ENCODE data around the gene HERC3. TPM values are rescaled to one million over a fixed set of nuclear protein-coding genes. Genes with fewer than 3 reads are reported as not detected.

HERC3 gene
- total RNA-seq (2016; rRNA removed; fragmentation: Illumina TruSeq; extraction: Trizol), result 3.8 and 6.7 TPM in 2 replicates
- 0.81 and 1.2 TPM in 2 replicates for total RNA-seq (2016; cell fraction: cytosol; rRNA removed; fragmentation: Illumina TruSeq; extraction: Trizol; ENCODE audit: low read depth)
- total RNA-seq (2016; cell fraction: insoluble cytoplasmic fraction; rRNA removed; fragmentation: Illumina TruSeq; extraction: Trizol), result 4.1 and 5.9 TPM in 2 replicates
- 1.00 and 1.6 TPM in 2 replicates for total RNA-seq (2016; cell fraction: membrane; rRNA removed; fragmentation: Illumina TruSeq; extraction: Trizol)
- total RNA-seq (2016; cell fraction: nucleus; rRNA removed; fragmentation: Illumina TruSeq; extraction: Trizol), result 7.4 and 9.5 TPM in 2 replicates
- 6.2 and 6.3 TPM in 2 replicates for polyA plus RNA-seq (2011; rRNA removed)
- polyA plus RNA-seq (2011; cell fraction: cytosol; rRNA removed), result 3.8 and 4.9 TPM in 2 replicates
- polyA plus RNA-seq (2011; cell fraction: nucleus; rRNA removed), result 8.0 and 10.5 TPM in 2 replicates
- 6.4 and 7.6 TPM in 2 replicates for polyA plus RNA-seq (2012)
- polyA plus RNA-seq (2016; cell fraction: cytosol; fragmentation: Illumina TruSeq; extraction: Trizol; ENCODE audit: low read depth), result 0.03 and 0.10 TPM in 2 replicates
- polyA plus RNA-seq (2016; cell fraction: insoluble cytoplasmic fraction; fragmentation: Illumina TruSeq; extraction: Trizol; ENCODE audit: low read depth), result 4.7 and 5.0 TPM in 2 replicates
- 0.27 and 0.36 TPM in 2 replicates for polyA plus RNA-seq (2016; cell fraction: membrane; fragmentation: Illumina TruSeq; extraction: Trizol; ENCODE audit: low read depth)
- polyA plus RNA-seq (2016; cell fraction: nucleus; fragmentation: Illumina TruSeq; extraction: Trizol; ENCODE audit: insufficient read depth, low read depth), result 3.5 and 3.7 TPM in 2 replicates
- polyA minus RNA-seq (2011; rRNA and poly(A)+ RNA removed; ENCODE audit: low replicate concordance), result 14.8 and 17.3 TPM in 2 replicates
- polyA minus RNA-seq (2011; cell fraction: cytosol; rRNA and poly(A)+ RNA removed), result 5.1 and 5.4 TPM in 2 replicates
- 30.5 and 33.1 TPM in 2 replicates for polyA minus RNA-seq (2011; cell fraction: nucleus; rRNA and poly(A)+ RNA removed)
- percentile 50 among the genes with signal in this experiment for Bru-seq, nascent RNA
- BruChase-seq, experiment 1, labeled RNA remaining after a 6-hour chase, result percentile 56 among the genes with signal in this experiment
- BruChase-seq, experiment 2, labeled RNA remaining after a 2-hour chase, result percentile 53 among the genes with signal in this experiment
- long read RNA-seq, experiment 1, partial matches to known transcripts, result 1 of 2 reads
- long read RNA-seq, experiment 1, other reads (novel, unspliced or antisense), result 1 of 2 reads
- long read RNA-seq, experiment 2, partial matches to known transcripts, result 3 of 5 reads
- long read RNA-seq, experiment 2, other reads (novel, unspliced or antisense), result 2 of 5 reads

DNA sequence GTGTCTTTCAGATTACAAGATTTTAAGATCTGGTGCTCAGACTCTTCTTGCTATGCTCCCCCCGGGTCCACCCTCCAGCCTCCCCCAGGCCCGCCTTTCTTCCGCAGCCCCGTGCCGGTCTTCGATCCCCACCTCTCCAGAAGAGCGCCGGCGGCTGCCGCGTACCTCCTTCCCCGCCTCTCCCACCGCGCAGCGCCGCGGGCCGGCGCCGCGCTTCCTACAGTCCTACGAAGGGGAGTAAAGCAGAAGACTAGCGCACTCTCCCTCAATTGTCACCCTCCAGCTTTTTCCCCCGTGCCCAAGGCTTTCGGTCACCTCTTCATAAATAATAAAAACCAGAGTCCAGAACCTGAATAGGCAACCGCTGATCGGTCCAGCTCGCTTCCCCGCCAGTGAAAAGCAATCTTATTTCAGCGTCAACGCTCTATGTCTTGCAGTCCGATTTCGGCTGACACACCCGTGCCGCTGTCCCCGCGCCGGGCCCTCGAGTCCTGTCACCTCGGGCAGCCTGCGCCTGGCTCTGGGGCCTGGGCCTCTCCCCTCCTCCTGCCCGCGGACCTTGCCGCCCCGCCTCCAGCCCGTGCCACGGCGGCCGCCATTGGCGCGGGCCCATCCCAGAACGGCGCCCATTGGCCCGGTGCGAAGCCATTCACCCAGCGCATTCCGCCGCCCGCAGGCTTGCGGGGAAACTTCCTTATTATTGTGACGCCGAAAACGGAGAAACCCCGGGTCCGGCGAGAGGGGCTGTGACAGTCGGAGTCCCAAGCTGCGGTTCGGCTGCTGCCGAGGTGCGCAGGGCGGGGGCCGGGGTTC, at the start of gene HERC3:
Gene HERC3, plus strand, starts transcription at position 694 of the 813 bp plus-strand sequence. CDS start 13,344 bp downstream, outside the sequence.
- in situ Hi-C loops (cut with HindIII; ENCODE audit: extremely low pct_ligation_motif_present, low pct_unique_long_range_greater_than_20kb) (no loop called here), intact Hi-C loops (cut with micrococcal nuclease; ENCODE audit: unreplicated experiment) (loop anchor here (1.0 to 5.0 kb wide), 2 partner anchors 18 to 65 kb away; no protein-coding TSS in a partner anchor)
- ChIA-PET POLR2A (no interaction called here), CTCF (ENCODE audit: low intra/inter-chr PET ratio, low total read pairs) (no interaction called here)
- H3K9me3 ChIP-seq (ENCODE audit: low read length), result no peaks in the 10 kb centered on the region
- no TSS peak for BruUV-seq (replicated peaks)
- DNase-seq (ENCODE audit: low spot score) (peak; percentile 67), ATAC-seq (peak; percentile 99), FAIRE-seq (no peak)
- H3K4me2 ChIP-seq (ENCODE audit: low read depth, low read length), result peak within 1 kb of the TSS; percentile 84
- no peaks in the 10 kb centered on the region for H4K20me1 ChIP-seq (ENCODE audit: insufficient read depth, low read length)
- 4% methylated on average over 29 of the region's 73 CpGs for WGBS (ENCODE audit: low lambda C conversion rate)
- H3K27me3 ChIP-seq (ENCODE audit: control insufficient read depth in 1 of 2, insufficient read depth in 2 of 2, low read length in 2 of 2), result no peaks in the 10 kb centered on the region; a peak in 1 of 5 replicates
- peaks cover 20% of the 10 kb centered on the region for H3K4me1 ChIP-seq (ENCODE audit: insufficient read depth, low read length)
- 0 out of 5 replicates have a peak, but pooled peaks cover 0 to 3% of the 10 kb centered on the region in 2 experiments for H3K36me3 ChIP-seq (replicated peaks in 1 of 2; ENCODE audit: control insufficient read depth in 1 of 2, insufficient read depth in 2 of 2, low read length in 2 of 2)
- H3K4me3 ChIP-seq (replicated peaks in 1 of 3; ENCODE audit: insufficient read depth in 1 of 3, low read depth in 2 of 3, low read length in 3 of 3), result peak within 1 kb of the TSS; percentile 68 to 78 (median 75)
- peak within 1 kb of the TSS; percentile 80 for H2AFZ ChIP-seq (ENCODE audit: low read length)
- peak within 1 kb of the TSS; percentile 63 for H3K9ac ChIP-seq (ENCODE audit: insufficient read depth, low read depth, low read length)
- no peaks in the 10 kb centered on the region for H3K79me2 ChIP-seq (ENCODE audit: insufficient read depth, low read length)
- H3K27ac ChIP-seq (ENCODE audit: extremely low read length, insufficient read depth, low read length), result peak within 1 kb of the TSS; percentile 44
- TF ChIP-seq ZFP36L1 (CRISPR knock-in tag; IDR thresholded peaks at IDR 0.05), result 0 out of 2 replicates have a peak, but pooled peaks have one; percentile 27
- TF ChIP-seq SIX1 (CRISPR knock-in tag; IDR thresholded peaks at IDR 0.05; ENCODE audit: borderline replicate concordance), result no peak
- no peak for TF ChIP-seq NR2F6 (IDR thresholded peaks at IDR 0.05)
- 0 out of 2 replicates have a peak, but pooled peaks have one; percentile 28 for TF ChIP-seq NR2F6 (CRISPR knock-in tag; IDR thresholded peaks at IDR 0.05)
- TF ChIP-seq HNRNPLL (IDR thresholded peaks at IDR 0.05; ENCODE audit: low read depth, low read length, poor library complexity, severe bottlenecking), result peak; percentile 74
- TF ChIP-seq, protein P1, sequence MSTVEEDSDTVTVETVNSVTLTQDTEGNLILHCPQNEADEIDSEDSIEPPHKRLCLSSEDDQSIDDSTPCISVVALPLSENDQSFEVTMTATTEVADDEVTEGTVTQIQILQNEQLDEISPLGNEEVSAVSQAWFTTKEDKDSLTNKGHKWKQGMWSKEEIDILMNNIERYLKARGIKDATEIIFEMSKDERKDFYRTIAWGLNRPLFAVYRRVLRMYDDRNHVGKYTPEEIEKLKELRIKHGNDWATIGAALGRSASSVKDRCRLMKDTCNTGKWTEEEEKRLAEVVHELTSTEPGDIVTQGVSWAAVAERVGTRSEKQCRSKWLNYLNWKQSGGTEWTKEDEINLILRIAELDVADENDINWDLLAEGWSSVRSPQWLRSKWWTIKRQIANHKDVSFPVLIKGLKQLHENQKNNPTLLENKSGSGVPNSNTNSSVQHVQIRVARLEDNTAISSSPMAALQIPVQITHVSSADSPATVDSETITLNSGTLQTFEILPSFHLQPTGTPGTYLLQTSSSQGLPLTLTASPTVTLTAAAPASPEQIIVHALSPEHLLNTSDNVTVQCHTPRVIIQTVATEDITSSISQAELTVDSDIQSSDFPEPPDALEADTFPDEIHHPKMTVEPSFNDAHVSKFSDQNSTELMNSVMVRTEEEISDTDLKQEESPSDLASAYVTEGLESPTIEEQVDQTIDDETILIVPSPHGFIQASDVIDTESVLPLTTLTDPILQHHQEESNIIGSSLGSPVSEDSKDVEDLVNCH (CRISPR knock-in tag; IDR thresholded peaks at IDR 0.05), result no peak
- peak; percentile 70 for TF ChIP-seq SALL1 (CRISPR knock-in tag; IDR thresholded peaks at IDR 0.05)
- no peak for TF ChIP-seq NONO (IDR thresholded peaks at IDR 0.05)
- no peak for TF ChIP-seq NONO (CRISPR knock-in tag; conservative IDR thresholded peaks at IDR 0.05)
- peak; percentile 93 for TF ChIP-seq NFYB (CRISPR knock-in tag; IDR thresholded peaks at IDR 0.05)
- TF ChIP-seq ZNF20 (CRISPR knock-in tag; IDR thresholded peaks at IDR 0.05), result no peak
- no peak for TF ChIP-seq DNMT1 (CRISPR knock-in tag; IDR thresholded peaks at IDR 0.05)
- TF ChIP-seq ZNF260 (CRISPR knock-in tag; IDR thresholded peaks at IDR 0.05; ENCODE audit: borderline replicate concordance, low read depth), result no peak
- TF ChIP-seq ZNF790 (CRISPR knock-in tag; IDR thresholded peaks at IDR 0.05; ENCODE audit: borderline replicate concordance), result no peak; the same call in 1 of the 2 replicates
- no peak for TF ChIP-seq PAWR (CRISPR knock-in tag; IDR thresholded peaks at IDR 0.05; ENCODE audit: borderline replicate concordance)
- TF ChIP-seq U2AF1 (optimal IDR thresholded peaks at IDR 0.05; ENCODE audit: low read depth, low read length), result peak; percentile 25
- peak; percentile 64; the same call in 1 of the 2 replicates for TF ChIP-seq ZNF234 (CRISPR knock-in tag; conservative IDR thresholded peaks at IDR 0.05)
- TF ChIP-seq MTF1 (CRISPR knock-in tag; IDR thresholded peaks at IDR 0.05), result no peak
